ENCODE data around the gene KLHL29.

KLHL29 gene

GRCh38 chr2:23756593-23757292 lies 371.8 kb downstream of the KLHL29 start:
- no peak for DNase-seq

- peak; percentile 81 for DNase-seq
Observed at GRCh38 chr2:23757686-23758433, 372.9 kb downstream of the KLHL29 start.

All from inflammatory macrophage treated with lipopolysaccharide for 4 hours (primary cell).